Fibroblast of the aortic adventitia (primary cell): ENCODE data around the gene ZNF423. TPM values are rescaled to one million over a fixed set of nuclear protein-coding genes. Genes with fewer than 3 reads are reported as not detected.

Experiments
- DNase-seq: peaks from one replicate; pipeline ENCODE4 v3.0.0-alpha.2; 2010; ENCODE audit warnings: low read depth
- H3K4me3 ChIP-seq: 2 replicates; pipeline ENCODE4 v1.5.1; 2011; ENCODE audit warnings: low read depth, mild to moderate bottlenecking, control low read depth, low read length, moderate library complexity
- total RNA-seq: library from RNA; depleted of rRNA; stranded (reverse); fragments of >200 nt; gene quantifications from 2 replicates; pipeline ENCODE4 v1.2.3, GENCODE V29; 2012; ENCODE audit warnings: low replicate concordance
- TF ChIP-seq, protein P1 (sequence below): IDR thresholded peaks from 2 replicates; pipeline ENCODE4 v1.5.1; 2011; ENCODE audit warnings: mild to moderate bottlenecking, low read length, control low read depth, inconsistent platforms; ENCODE audit not compliant: insufficient read depth

ZNF423 gene
- total RNA-seq, 1 donor: 13.5 TPM

DNA sequence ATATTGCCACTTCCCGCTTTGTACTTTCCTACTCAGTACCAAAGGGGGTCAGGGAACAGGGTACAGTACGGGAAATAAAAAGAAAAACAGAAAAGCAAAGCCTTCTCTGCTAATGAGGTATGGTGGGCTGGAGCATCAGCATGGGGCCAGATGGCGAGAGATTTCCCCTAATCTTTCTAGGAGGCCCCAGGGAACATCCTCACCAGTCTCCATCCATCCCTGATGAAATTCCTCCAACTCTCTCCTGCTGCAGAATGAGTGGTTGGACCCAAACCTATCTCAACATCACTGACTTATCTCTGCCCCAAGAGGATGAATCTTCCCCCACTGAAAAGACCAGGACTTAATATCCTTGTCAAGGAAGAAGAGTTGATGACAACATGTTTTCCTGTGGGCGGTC is 296.7 kb downstream of the ZNF423 start:
- H3K4me3 ChIP-seq: no peak overlapping the region
- DNase-seq: no peak
- TF ChIP-seq, protein P1, sequence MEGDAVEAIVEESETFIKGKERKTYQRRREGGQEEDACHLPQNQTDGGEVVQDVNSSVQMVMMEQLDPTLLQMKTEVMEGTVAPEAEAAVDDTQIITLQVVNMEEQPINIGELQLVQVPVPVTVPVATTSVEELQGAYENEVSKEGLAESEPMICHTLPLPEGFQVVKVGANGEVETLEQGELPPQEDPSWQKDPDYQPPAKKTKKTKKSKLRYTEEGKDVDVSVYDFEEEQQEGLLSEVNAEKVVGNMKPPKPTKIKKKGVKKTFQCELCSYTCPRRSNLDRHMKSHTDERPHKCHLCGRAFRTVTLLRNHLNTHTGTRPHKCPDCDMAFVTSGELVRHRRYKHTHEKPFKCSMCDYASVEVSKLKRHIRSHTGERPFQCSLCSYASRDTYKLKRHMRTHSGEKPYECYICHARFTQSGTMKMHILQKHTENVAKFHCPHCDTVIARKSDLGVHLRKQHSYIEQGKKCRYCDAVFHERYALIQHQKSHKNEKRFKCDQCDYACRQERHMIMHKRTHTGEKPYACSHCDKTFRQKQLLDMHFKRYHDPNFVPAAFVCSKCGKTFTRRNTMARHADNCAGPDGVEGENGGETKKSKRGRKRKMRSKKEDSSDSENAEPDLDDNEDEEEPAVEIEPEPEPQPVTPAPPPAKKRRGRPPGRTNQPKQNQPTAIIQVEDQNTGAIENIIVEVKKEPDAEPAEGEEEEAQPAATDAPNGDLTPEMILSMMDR: no peak

DNA sequence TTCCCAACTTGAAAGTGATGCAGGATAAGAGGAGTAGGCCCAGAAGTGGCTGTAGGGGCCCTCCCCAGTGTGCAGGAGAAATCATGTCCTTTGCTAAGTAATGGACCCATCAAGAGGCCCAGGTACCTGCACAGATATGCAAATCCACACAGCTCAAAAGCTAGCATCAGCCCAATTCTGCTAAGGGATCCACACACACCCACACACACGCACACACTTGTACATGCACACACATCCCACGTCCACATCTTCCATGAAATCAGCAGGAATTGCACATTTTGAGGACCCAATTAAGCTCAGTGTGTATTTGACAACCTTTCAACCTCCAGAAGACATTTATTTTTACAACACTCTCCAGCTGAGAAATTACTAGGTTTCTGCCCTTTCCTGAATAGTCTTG is 297.5 kb downstream of the ZNF423 start:
- TF ChIP-seq, protein P1: no peak
- DNase-seq: no peak
- H3K4me3 ChIP-seq: no peak overlapping the region

GRCh38 chr16:49556606-49557446 is 299.1 kb downstream of the ZNF423 start:
- peak; percentile 58 for DNase-seq
- H3K4me3 ChIP-seq: no peak overlapping the region
- TF ChIP-seq, protein P1: peak; percentile 59

- TF ChIP-seq, protein P1: no peak
- H3K4me3 ChIP-seq: no peak overlapping the region
- DNase-seq: no peak
Measured at GRCh38 chr16:49556249-49556605, 299.7 kb downstream of the ZNF423 start.

DNA sequence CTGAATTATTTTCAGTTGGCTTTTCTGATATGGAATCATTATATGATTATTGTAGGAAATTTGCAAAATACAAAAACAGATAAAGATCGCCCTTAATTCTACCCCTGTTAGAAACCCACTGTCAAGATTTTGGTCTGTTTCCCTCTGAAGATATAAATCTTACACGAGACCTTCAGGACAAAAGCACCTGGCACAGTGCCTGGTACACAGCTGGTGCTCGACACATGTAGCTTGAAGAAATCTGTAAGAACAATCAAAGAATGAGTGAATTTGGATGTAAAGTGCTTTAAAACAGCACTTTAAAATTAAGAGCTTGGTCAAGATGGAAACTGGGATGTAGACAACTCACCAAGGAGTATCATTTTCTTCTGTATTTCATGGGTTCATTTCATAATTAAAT is 301.2 kb downstream of the ZNF423 start:
- no peak overlapping the region for H3K4me3 ChIP-seq
- DNase-seq: no peak
- TF ChIP-seq, protein P1: no peak

DNA sequence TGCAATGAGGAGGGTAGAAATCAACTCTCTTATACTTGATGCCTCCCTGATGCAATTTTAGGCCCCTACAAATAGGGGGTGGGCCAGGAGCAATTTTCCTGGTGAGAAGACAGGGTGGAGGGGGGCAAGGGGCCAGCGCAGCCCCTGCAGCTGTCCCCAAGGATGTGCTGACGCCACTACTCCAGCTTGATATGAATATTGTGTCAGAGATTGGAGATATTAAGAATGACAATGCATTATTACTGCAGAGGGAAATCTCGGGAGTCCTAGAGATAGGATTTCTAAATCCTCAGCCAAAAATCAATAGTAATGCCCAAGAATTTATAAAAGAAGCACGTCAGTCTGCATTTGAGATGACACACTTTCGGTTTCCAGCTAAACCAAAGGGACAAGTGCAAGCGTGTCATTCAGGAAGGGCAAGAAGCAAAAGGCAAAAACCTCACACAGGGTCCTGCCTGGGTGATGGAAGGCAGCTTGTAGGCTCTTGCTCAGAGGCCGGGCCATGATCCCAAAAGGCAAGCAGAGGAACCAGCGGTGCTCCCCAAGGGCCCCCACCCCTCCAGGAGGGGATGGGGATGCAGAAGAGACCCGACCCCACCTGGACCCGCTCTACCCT is 303.5 kb downstream of the ZNF423 start:
- TF ChIP-seq, protein P1: no peak
- DNase-seq: no peak
- H3K4me3 ChIP-seq: no peak overlapping the region
